ENCODE measurements around the gene SUMO3.

GRCh38 chr21:44785620-44786335 lies 32.1 kb downstream of the SUMO3 start:
- TF ChIP-seq CTCF (conservative IDR thresholded peaks at IDR 0.05 in 1 of 2, IDR thresholded peaks at IDR 0.05 in 1 of 2; ENCODE audit: low read depth in 1 of 2, low read length in 2 of 2) (no peak), EZH2 (IDR thresholded peaks at IDR 0.05; ENCODE audit: low read length, missing control alignments) (no peak)

All from fibroblast of lung (primary cell).